K562 (cell line): Measurements from ENCODE around the gene NDUFB5. TPM values are rescaled to one million over a fixed set of nuclear protein-coding genes. Genes with fewer than 3 reads are reported as not detected.
A peak's percentile ranks its signal among the peaks of the same experiment; 100 is the strongest.

Experiments used
- ARHGAP35 ChIP-seq: fragments of 450-650 bp; IDR thresholded peaks from 2 replicates; pipeline ENCODE4 v1.6.1; 2018; ENCODE audit not compliant: partially characterized antibody
- ARID4B ChIP-seq: sonication (generic); formaldehyde crosslinking; IDR thresholded peaks from 2 replicates; pipeline ENCODE4 v1.8.0; 2022; ENCODE audit warnings: mild to moderate bottlenecking, missing genetic modification reagents
- CBFA2T3 ChIP-seq: fragments of 450-650 bp; IDR thresholded peaks from 2 replicates; pipeline ENCODE4 v1.6.1; 2017
- CEBPB ChIP-seq: fragments of 450-650 bp; IDR thresholded peaks from 2 replicates; pipeline ENCODE4 v1.6.1; 2016; ENCODE audit warnings: missing genetic modification characterization, missing compliant biosample characterization
- CLOCK ChIP-seq: fragments of 250-450 bp; sonication (Bioruptor Pico); IDR thresholded peaks from 2 replicates; pipeline ENCODE4 v1.4.0; 2020; ENCODE audit warnings: mild to moderate bottlenecking, moderate library complexity, borderline replicate concordance
- DLX4 ChIP-seq: fragments of 250-450 bp; sonication (Bioruptor Pico); IDR thresholded peaks from 2 replicates; pipeline ENCODE4 v1.6.1; 2021; ENCODE audit warnings: mild to moderate bottlenecking
- EZH2 ChIP-seq: IDR thresholded peaks from 2 replicates; pipeline ENCODE4 v1.6.1; 2012; ENCODE audit warnings: low read depth, mild to moderate bottlenecking, inconsistent platforms, low read length, borderline replicate concordance
- FOXK1 ChIP-seq: sonication (generic); formaldehyde crosslinking; IDR thresholded peaks from 2 replicates; pipeline ENCODE4 v1.8.0; 2022; ENCODE audit warnings: missing genetic modification reagents, mild to moderate bottlenecking, borderline replicate concordance
- FOXP1 ChIP-seq: sonication (generic); formaldehyde crosslinking; IDR thresholded peaks from 2 replicates; pipeline ENCODE4 v1.8.0; 2022; ENCODE audit warnings: mild to moderate bottlenecking, missing genetic modification reagents
- HDAC8 ChIP-seq: fragments of 450-650 bp; IDR thresholded peaks from 2 replicates; pipeline ENCODE4 v1.6.1; 2016; ENCODE audit warnings: mild to moderate bottlenecking, missing genetic modification characterization, moderate library complexity, missing compliant biosample characterization
- ILK ChIP-seq: fragments of 450-650 bp; IDR thresholded peaks from 2 replicates; pipeline ENCODE4 v1.6.1; 2016; ENCODE audit warnings: missing genetic modification characterization, low read depth, mild to moderate bottlenecking, missing compliant biosample characterization, moderate library complexity, borderline replicate concordance
- JUND ChIP-seq, 2 experiments: IDR thresholded peaks; 2 replicates in 1 of 2; 3 replicates in 1 of 2; pipeline ENCODE4 v1.6.1; 2011; ENCODE audit warnings: borderline replicate concordance in 2 of 2, low read depth in 2 of 2, low read length in 2 of 2, improper control_type of control experiment in 1 of 2, missing biosample characterization in 1 of 2, missing genetic modification characterization in 1 of 2, missing genetic modification reagents in 1 of 2
- RBM39 ChIP-seq: fragments of 200-400 bp; formaldehyde crosslinking; optimal IDR thresholded peaks from 2 replicates; pipeline ENCODE3; 2018; ENCODE audit warnings: low read depth, low read length
- SAFB2 ChIP-seq: fragments of 200-400 bp; formaldehyde crosslinking; IDR thresholded peaks from 2 replicates; pipeline ENCODE4 v1.6.1; 2018; ENCODE audit warnings: borderline replicate concordance, low read length, low read depth, moderate library complexity; ENCODE audit not compliant: severe bottlenecking
- SIN3A ChIP-seq, 2 experiments: fragments of 150-350 bp in 1 of 2; IDR thresholded peaks; 2 replicates each; pipeline ENCODE4 v1.6.1; 2011 to 2016; ENCODE audit warnings: borderline replicate concordance in 2 of 2, low read depth in 2 of 2, low read length in 2 of 2, mild to moderate bottlenecking in 2 of 2, moderate library complexity in 2 of 2; ENCODE audit not compliant: control insufficient read depth in 1 of 2
- ZNF280B ChIP-seq: fragments of 250-450 bp; sonication (Bioruptor Pico); IDR thresholded peaks from 2 replicates; pipeline ENCODE4 v1.5.1; 2021; ENCODE audit warnings: mild to moderate bottlenecking
- ZNF785 ChIP-seq: fragments of 250-450 bp; sonication (Bioruptor Pico); IDR thresholded peaks from 2 replicates; pipeline ENCODE4 v1.4.0; 2020; ENCODE audit warnings: mild to moderate bottlenecking
- polyA plus RNA-seq, 8 experiments: library from polyadenylated mRNA; depleted of rRNA in 4 of 8; stranded (reverse) in 5 of 8; unstranded in 3 of 8; fragments of >200 nt; fragmentation: Nextera tagmentation in 2 of 8; fragmentation: Illumina TruSeq in 1 of 8; extraction: Ambion mirVana in 2 of 8; extraction: Trizol in 1 of 8; gene quantifications; 2 replicates each; pipeline versions ENCODE4 v1.2.1 to v1.2.3, GENCODE V29; 2011 to 2014; ENCODE audit warnings: inconsistent platforms in 1 of 8, missing spikeins in 1 of 8
- total RNA-seq, 7 experiments: library from RNA; depleted of rRNA in 6 of 7; stranded (reverse); fragments of >200 nt in 6 of 7; fragmentation: Illumina TruSeq in 2 of 7; extraction: Trizol in 2 of 7; gene quantifications; 2 replicates each; pipeline versions ENCODE4 v1.2.1 to v1.2.3, GENCODE V29; 2011 to 2021; ENCODE audit warnings: low replicate concordance in 1 of 7

The NDUFB5 gene
- total and polyA plus RNA-seq, 9 of the 15 experiments (the other 6 are each of a cell fraction or from before 2014, with no cell fraction given): 128 to 466 (median 176) TPM

GRCh38 chr3:179604321-179605078, at the start of gene NDUFB5, which contains the start of gene MRPL47 (continued):
- TF ChIP-seq ARID4B (no peak), HDAC8 (tag) (no peak), SAFB2 (no peak), FOXK1 (CRISPR knock-in tag) (peak; percentile 70; the same call in 1 of the 2 replicates), FOXP1 (CRISPR knock-in tag) (peak; percentile 38; the same call in 1 of the 2 replicates), CBFA2T3 (no peak), ARHGAP35 (no peak), CLOCK (CRISPR knock-in tag) (no peak), CEBPB (no peak), DLX4 (CRISPR knock-in tag) (no peak), ILK (tag) (no peak), JUND (IDR thresholded peaks at IDR 0.05; ENCODE audit: borderline replicate concordance, low read depth, low read length) (peak; percentile 82; the same call in 1 of the 2 replicates), JUND (tag; IDR thresholded peaks at IDR 0.05; ENCODE audit: borderline replicate concordance, low read depth, low read length) (peak; percentile 85; the same call in 2 of the 3 replicates), EZH2 (no peak), SIN3A (IDR thresholded peaks at IDR 0.05; ENCODE audit: borderline replicate concordance in 2 of 2, control insufficient read depth in 1 of 2, low read depth in 2 of 2, low read length in 2 of 2) (peak in 1 of 2 experiments; percentile 18; a peak in 1 of 4 replicates), ZNF280B (CRISPR knock-in tag) (no peak), ZNF785 (CRISPR knock-in tag) (no peak), RBM39 (peak; percentile 93)
